ENCODE results near the gene ANKRD1.
"Not testable (repeated sequence)": the region's sequence is repeated elsewhere in the genome, so short reads cannot be mapped to it uniquely, and the experiment has no call there.

The ANKRD1 gene

GRCh38 chr10:90912174-90912573, 8.7 kb downstream of the ANKRD1 start:
- no peak for FAIRE-seq

- FAIRE-seq: peak; percentile 85
These were observed 9.5 kb downstream of the ANKRD1 start for GRCh38 chr10:90911133-90912051.

DNA sequence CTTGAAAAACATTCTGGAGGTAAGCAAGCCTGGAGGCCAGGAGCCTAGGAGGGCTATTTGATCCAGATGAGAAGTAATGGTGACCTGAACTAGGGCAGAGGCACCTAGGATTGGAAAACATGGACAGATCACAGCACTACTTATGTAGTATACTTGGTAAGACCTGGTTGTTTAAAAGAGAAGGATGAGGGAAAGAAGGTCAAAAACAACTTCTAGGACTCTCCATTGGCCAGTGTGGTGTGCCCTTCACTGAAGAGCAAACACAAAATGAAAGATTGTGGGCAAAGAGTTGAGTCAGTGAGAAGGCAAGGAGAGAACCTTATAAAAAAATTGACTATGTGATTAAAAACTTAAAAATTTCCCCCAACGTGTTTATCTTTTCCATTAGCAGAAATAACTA, 14.3 kb downstream of the ANKRD1 start:
- no peak for FAIRE-seq

GRCh38 chr10:90905925-90906324, 15.0 kb downstream of the ANKRD1 start:
- FAIRE-seq: no peak

GRCh38 chr10:90896916-90897315, 24.0 kb downstream of the ANKRD1 start:
- not testable (repeated sequence) for FAIRE-seq

GRCh38 chr10:90893190-90893589, 27.7 kb downstream of the ANKRD1 start:
- no peak for FAIRE-seq

DNA sequence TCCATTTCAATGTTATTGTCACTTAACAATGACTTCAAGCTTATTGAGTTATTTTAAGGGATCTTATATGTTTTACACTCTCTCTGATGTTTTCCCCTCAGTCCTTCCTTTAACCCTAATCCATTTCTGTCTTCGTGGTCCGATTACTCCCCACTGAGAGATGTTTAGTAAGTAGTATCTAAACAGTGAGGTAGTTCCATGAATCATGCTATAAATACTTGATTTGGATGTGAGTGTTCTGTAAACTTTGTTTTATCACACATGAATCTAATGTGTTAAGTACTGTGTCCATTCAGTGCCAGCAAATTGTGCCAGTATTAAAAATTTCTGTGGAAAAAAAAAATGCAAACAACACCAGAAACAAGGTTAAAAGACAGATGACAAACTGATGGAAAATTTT, 30.5 kb downstream of the ANKRD1 start:
- no peak for FAIRE-seq

DNA sequence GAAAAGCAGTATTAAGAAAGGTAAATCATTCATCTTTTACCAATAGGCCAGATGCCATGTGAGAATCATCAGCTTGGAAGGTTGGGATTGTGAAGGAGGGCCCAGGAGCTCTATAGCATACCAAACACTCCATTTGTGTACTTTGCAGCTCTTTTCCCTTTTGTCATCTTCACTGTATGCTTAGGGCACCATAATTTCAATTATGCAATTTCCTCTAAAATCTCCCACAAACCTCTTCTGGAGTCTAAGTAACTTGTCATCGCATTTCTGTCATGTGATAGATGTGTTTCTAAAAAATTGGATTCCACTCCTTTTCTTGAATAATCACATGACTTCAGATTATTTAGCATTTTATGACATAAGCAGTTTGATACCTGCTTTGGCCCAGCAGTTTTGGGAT, 31.3 kb downstream of the ANKRD1 start:
- FAIRE-seq: no peak

DNA sequence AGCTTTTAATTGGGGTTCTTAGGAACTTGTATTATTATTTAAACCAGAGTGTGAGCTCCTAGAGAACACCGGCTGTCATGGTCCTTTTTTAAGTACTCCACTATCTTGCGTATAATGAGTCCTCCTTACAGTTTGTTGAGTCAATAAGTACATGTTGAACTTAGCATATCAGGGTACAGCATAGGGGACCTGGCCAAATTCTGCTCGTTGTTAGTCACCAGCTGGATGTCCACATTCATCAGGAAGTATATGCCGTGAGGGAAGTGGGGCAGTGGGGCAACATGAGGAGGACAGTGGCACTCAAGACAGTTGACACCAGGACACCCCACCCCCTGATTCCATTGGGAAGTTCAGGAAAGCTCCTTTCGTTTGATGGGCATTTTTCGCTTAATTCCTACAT, 32.5 kb downstream of the ANKRD1 start:
- no peak for FAIRE-seq

GRCh38 chr10:90887555-90887954, 33.3 kb downstream of the ANKRD1 start:
- FAIRE-seq: no peak

DNA sequence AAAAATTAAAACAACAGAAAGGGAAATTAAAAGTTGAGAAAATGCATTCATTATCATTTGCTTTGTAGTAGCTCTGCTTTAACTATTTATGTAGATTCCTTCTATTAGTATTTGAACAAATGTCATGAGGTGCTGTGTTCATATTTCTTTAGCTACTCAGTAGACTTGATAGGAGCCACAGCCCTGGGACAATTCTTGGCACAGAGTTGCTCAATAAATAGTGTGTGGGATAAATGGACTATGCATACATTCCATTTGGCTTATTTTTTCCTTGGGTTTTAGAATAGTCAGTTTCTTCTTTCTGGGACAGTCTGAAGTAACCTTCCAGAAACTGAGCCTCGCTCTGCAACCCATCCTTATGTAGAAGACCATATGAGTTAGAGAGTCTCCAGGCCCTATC, 35.7 kb downstream of the ANKRD1 start:
- no peak for FAIRE-seq

DNA sequence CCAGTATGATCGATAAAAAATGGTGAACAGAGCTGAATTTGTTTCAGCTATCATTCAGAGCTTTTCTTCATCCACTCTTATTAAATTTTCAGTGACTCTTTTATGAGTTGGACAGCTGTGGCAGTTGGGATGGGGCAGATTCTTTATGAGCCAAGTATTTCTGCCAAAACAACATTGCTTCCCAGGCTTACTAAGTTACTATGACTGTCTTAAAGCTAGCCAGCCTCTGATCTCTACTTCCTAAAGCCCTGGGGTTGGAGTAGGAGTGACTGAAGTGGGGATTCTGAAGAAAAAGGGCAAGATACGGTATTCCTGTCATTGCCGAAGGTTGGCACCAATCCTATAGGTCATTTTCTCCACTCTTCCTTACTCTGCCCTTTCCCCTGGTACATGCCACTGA, 36.5 kb downstream of the ANKRD1 start:
- no peak for FAIRE-seq

DNA sequence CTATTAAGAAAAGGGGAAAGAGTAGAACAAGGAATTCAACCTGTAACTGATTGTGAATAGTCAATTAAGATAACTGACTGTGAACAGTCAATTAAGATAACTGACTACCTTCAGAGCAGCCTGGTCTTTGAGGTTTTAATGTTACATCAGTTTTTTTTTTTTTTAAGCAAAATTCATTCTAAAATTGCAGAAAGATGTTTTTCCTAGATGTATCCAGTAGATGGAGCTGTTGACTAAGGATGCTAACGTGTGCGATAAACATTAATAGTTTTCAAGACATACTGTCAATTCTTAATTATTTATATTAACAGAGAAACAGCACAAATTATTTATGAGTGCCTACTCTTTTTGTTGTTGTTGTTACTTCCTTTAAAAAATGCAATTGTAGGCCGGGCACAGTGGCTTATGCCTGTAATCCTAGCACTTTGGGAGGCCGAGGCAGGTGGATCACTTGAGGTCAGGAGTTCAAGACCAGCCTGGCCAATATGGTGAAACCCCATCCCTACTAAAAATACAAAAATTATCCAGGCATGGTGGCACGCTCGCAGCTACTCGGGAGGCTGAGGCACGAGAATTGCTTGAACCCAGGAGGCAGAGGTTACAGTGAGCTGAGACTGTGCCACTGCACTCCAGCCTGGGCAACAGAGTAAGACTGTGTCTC, 40.7 kb downstream of the ANKRD1 start:
- FAIRE-seq: peak; percentile 92

- no peak for FAIRE-seq
These were observed 41.8 kb downstream of the ANKRD1 start for GRCh38 chr10:90879062-90879461.

GRCh38 chr10:90872648-90873020, 48.3 kb downstream of the ANKRD1 start:
- no peak for FAIRE-seq

- no peak for FAIRE-seq
These were observed 48.9 kb downstream of the ANKRD1 start, which contains the start of gene RPP30 for GRCh38 chr10:90871766-90872647. RPP30 (plus strand) TSS chr10:90871974; CDS start chr10:90871987, 13 bp downstream.

GRCh38 chr10:90871279-90871765, 49.6 kb downstream of the ANKRD1 start:
- peak; percentile 82 for FAIRE-seq

- no peak for FAIRE-seq
These were observed 54.8 kb downstream of the ANKRD1 start for GRCh38 chr10:90866050-90866598.

GRCh38 chr10:90865401-90865800, 55.5 kb downstream of the ANKRD1 start:
- FAIRE-seq: no peak

- FAIRE-seq: peak; percentile 85
These were observed 57.9 kb downstream of the ANKRD1 start for GRCh38 chr10:90862908-90863514.
